DOHH2 (cell line): ENCODE data around the gene USF2.

Source experiments
- H3F3A ChIP-seq: fragments of 200-600 bp; sonication (generic), shearing (Covaris generic); 2 replicates; pipeline ENCODE4 v1.6.0; 2016; ENCODE audit warnings: antibody characterized with exemption, mild to moderate bottlenecking; ENCODE audit not compliant: control insufficient read depth, insufficient read depth
- H3K27ac ChIP-seq: fragments of 200-600 bp; sonication (generic); 2 replicates; pipeline ENCODE4 v1.5.1; 2014; ENCODE audit warnings: low read depth, mild to moderate bottlenecking, low read length, moderate library complexity
- H3K27me3 ChIP-seq: fragments of 200-600 bp; sonication (generic); 2 replicates; pipeline ENCODE4 v1.6.1; 2014; ENCODE audit warnings: mild to moderate bottlenecking, low read length, mixed read lengths; ENCODE audit not compliant: control insufficient read depth
- H3K36me3 ChIP-seq: fragments of 200-600 bp; sonication (generic); 2 replicates; pipeline ENCODE4 v1.6.1; 2014; ENCODE audit warnings: mild to moderate bottlenecking, low read length, moderate library complexity, mixed read lengths; ENCODE audit not compliant: control insufficient read depth
- H3K4me1 ChIP-seq: fragments of 200-600 bp; sonication (generic); 2 replicates; pipeline ENCODE4 v1.6.1; 2014; ENCODE audit warnings: mild to moderate bottlenecking, low read length, mixed read lengths; ENCODE audit not compliant: control insufficient read depth
- H3K4me2 ChIP-seq: fragments of 200-600 bp; sonication (generic); 2 replicates; pipeline ENCODE4 v1.6.0; 2014; ENCODE audit warnings: mild to moderate bottlenecking, low read length, moderate library complexity
- H3K4me3 ChIP-seq: fragments of 200-600 bp; sonication (generic); 2 replicates; pipeline ENCODE4 v1.5.1; 2014; ENCODE audit warnings: mild to moderate bottlenecking, low read length, mixed read lengths
- H3K79me2 ChIP-seq: fragments of 200-600 bp; sonication (generic); 2 replicates; pipeline ENCODE4 v1.6.1; 2014; ENCODE audit warnings: mild to moderate bottlenecking, low read length, mixed read lengths; ENCODE audit not compliant: control insufficient read depth
- H3K9me2 ChIP-seq: fragments of 200-600 bp; sonication (generic); replicated peaks from 2 replicates; pipeline ENCODE4 v1.6.1; 2014; ENCODE audit warnings: mild to moderate bottlenecking, low read length, mixed read lengths; ENCODE audit not compliant: control insufficient read depth
- H3K9me3 ChIP-seq: fragments of 200-600 bp; sonication (generic); 2 replicates; pipeline ENCODE4 v1.6.1; 2014; ENCODE audit warnings: antibody characterized with exemption, low read length, mixed read lengths; ENCODE audit not compliant: control insufficient read depth, insufficient read depth
- H4K20me1 ChIP-seq: fragments of 200-600 bp; sonication (generic); 2 replicates; pipeline ENCODE4 v1.6.0; 2014; ENCODE audit warnings: low read depth, mild to moderate bottlenecking, antibody characterized with exemption, low read length, moderate library complexity; ENCODE audit not compliant: control insufficient read depth, insufficient read depth
- EZH2phosphoT487 ChIP-seq: fragments of 200-600 bp; sonication (generic); IDR thresholded peaks from 2 replicates; pipeline ENCODE4 v1.6.1; 2017; ENCODE audit warnings: borderline replicate concordance, mild to moderate bottlenecking, antibody characterized with exemption, low read length, moderate library complexity, mixed read lengths
- TF ChIP-seq, protein P1 (sequence below): fragments of 200-600 bp; sonication (generic); IDR thresholded peaks from one replicate; pipeline ENCODE4 v1.5.1; 2014; ENCODE audit warnings: antibody characterized with exemption, mild to moderate bottlenecking, low read depth, low read length; ENCODE audit not compliant: poor library complexity, severe bottlenecking

The USF2 gene

DNA sequence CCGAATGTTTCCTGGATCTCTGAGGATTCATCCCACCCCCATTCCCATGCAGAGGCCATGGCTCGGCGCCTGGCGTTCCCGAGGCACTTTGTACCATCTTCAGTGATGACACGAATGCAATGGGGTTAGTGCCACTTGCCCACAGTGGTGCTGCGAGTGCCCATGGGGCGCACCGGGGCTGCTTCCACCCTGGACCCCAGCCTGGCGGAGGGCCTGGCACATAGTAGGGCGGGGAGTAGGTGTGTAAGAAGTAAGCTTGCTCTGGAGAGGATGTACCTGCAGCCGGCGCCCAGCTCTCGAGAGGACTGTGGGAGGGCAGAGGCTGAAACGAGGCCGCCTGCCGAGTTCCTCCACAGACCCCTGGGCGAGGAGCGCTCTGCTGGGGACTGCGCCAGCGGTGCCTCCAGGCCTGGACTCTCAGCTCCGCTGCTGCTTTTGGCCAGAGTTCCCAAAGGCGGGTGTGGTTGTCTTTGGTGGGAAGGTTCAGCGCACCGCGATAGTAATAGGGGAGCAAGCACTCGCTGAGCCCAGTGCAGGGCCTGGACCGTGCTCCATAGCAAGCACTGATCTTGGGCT, 8.0 kb downstream of the USF2 start:
- Histone ChIP-seq H3K36me3 (peaks cover 70% of the 10 kb centered on the region), H3K9me3 (no peaks in the 10 kb centered on the region), H3K27me3 (peaks cover 2% of the 10 kb centered on the region; the same call in 1 of the 2 replicates), H3K9me2 (no peaks in the 10 kb centered on the region), H3K27ac (no peak overlapping the region), H3K4me1 (peaks cover 34% of the 10 kb centered on the region), H3K4me3 (no peak overlapping the region), H3F3A (no peaks in the 10 kb centered on the region; the same call in 1 of the 2 replicates), H3K4me2 (no peak overlapping the region), H4K20me1 (no peaks in the 10 kb centered on the region), H3K79me2 (peaks cover 8% of the 10 kb centered on the region; the same call in 1 of the 2 replicates)
- TF ChIP-seq EZH2phosphoT487, result no peak
- TF ChIP-seq, protein P1, sequence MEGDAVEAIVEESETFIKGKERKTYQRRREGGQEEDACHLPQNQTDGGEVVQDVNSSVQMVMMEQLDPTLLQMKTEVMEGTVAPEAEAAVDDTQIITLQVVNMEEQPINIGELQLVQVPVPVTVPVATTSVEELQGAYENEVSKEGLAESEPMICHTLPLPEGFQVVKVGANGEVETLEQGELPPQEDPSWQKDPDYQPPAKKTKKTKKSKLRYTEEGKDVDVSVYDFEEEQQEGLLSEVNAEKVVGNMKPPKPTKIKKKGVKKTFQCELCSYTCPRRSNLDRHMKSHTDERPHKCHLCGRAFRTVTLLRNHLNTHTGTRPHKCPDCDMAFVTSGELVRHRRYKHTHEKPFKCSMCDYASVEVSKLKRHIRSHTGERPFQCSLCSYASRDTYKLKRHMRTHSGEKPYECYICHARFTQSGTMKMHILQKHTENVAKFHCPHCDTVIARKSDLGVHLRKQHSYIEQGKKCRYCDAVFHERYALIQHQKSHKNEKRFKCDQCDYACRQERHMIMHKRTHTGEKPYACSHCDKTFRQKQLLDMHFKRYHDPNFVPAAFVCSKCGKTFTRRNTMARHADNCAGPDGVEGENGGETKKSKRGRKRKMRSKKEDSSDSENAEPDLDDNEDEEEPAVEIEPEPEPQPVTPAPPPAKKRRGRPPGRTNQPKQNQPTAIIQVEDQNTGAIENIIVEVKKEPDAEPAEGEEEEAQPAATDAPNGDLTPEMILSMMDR, result no peak

DNA sequence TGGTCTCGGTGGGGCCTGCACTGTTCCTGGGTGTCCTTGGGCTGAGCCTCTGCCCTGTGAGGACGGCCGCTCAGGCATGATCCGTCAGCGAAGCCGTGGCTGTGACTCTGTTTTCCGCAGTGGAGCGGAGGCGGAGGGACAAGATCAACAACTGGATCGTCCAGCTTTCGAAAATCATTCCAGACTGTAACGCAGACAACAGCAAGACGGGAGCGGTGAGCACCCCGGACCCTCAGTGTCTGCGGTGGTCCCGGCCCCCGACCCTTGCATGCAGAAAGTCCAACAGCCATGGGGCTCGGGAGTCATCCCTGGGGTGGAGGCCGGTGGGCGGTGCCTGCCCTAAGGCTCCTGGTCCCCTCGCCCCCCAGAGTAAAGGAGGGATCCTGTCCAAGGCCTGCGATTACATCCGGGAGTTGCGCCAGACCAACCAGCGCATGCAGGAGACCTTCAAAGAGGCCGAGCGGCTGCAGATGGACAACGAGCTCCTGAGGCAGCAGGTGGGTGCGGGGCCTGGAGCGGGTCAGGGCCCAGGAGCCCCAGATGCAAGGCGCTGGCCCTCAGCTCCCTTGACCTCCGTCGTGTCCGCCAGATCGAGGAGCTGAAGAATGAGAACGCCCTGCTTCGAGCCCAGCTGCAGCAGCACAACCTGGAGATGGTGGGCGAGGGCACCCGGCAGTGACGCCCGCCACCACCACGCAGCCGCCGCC, 10.0 kb downstream of the USF2 start:
- Histone ChIP-seq H3K27ac (no peak overlapping the region), H3K79me2 (no peaks in the 10 kb centered on the region), H3K36me3 (peaks cover 51% of the 10 kb centered on the region), H3K4me1 (peaks cover 33% of the 10 kb centered on the region), H3F3A (no peaks in the 10 kb centered on the region; the same call in 1 of the 2 replicates), H3K27me3 (peaks cover 13% of the 10 kb centered on the region), H3K9me2 (no peaks in the 10 kb centered on the region), H3K4me2 (no peak overlapping the region), H3K9me3 (no peaks in the 10 kb centered on the region), H4K20me1 (no peaks in the 10 kb centered on the region), H3K4me3 (no peak overlapping the region)
- no peak for TF ChIP-seq EZH2phosphoT487
- TF ChIP-seq, protein P1, result no peak

DNA sequence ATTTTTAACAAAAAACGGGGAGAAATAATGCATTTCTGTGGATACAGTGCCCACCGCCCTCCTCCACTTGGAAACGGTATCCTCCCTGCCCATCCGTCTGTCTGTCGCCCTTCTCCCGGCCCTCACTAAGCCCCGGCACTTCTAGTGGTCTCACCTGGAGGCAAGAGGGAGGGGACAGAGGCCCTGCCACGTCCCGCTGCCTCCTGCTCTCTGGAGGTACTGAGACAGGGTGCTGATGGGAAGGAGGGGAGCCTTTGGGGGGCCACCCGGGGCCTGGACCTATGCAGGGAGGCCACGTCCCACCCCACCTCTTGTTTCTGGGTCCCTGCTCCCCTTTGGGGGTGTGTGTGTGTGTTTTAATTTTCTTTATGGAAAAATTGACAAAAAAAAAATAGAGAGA, 10.6 kb downstream of the USF2 start:
- Histone ChIP-seq H3K4me2 (no peak overlapping the region), H4K20me1 (no peaks in the 10 kb centered on the region), H3K9me3 (no peaks in the 10 kb centered on the region), H3K36me3 (peaks cover 44% of the 10 kb centered on the region), H3F3A (no peaks in the 10 kb centered on the region; the same call in 1 of the 2 replicates), H3K27ac (no peak overlapping the region), H3K79me2 (no peaks in the 10 kb centered on the region), H3K4me1 (peaks cover 33% of the 10 kb centered on the region), H3K9me2 (no peaks in the 10 kb centered on the region), H3K27me3 (peaks cover 13% of the 10 kb centered on the region), H3K4me3 (no peak overlapping the region)
- TF ChIP-seq EZH2phosphoT487, result no peak
